HG02763 (cell line): ENCODE results near the gene NPTX1.

Source experiments
- ATAC-seq: cut with Tn5 transposase; IDR thresholded peaks from one replicate; pipeline ENCODE4 v1.9.1; 2021; ENCODE audit warnings: mild to moderate bottlenecking, moderate library complexity; ENCODE audit not compliant: unreplicated experiment

NPTX1 gene

DNA sequence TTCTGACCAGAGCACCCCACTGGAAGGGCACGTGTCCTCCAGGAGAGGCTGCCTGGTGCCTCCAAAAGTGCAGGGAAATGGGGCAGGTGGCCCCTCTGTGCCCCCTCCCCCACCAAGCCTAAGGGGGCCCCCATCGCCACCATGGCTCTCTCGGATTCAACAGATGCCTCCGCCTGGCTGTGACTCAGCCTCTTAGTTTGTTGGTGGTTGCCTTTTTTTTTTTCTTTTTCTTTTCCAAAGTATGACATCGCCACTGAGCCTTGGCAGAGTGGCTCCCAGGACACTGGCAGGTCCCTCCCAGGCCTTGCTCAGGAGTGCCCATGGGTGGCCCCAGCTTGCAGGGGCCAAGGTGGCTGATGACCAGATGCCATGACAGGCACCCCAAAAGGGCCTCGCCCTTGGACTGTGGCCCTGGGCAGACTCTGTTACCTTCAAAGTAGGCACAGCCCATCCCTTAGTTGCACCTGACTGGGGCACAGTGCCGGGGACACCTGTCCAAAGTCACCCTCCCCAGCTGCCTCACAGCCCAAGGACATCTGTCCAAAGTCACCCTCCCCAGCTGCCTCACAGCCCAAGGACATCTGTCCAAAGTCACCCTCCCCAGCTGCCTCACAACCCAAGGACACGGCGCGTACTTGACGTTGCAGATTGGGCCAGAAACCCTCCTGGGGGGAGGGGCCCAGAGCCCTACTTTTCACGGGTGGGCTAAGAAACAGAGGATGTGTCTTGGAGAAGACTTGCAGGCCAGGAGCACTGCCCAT lies 29.6 kb downstream of the NPTX1 start:
- no peak for ATAC-seq

DNA sequence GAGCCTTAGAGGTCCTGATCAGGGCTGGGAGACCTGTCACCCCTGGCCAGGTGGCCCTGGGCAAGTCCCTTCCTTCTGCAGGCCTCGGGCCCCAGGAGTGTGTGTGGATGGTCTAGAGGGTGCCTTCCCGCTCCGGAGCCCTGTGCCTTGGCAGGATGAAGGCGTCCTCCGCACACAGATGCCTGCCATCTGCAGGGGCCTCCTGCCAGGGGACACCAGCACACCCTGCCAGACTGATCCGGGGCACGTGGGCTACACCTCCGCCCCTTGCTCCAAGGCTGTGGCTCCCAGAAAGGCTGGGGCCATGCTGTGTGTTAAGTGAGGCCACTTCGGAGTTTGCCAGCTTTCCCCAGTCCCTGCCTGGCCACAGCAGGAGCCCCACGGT lies 30.7 kb downstream of the NPTX1 start:
- ATAC-seq = no peak

DNA sequence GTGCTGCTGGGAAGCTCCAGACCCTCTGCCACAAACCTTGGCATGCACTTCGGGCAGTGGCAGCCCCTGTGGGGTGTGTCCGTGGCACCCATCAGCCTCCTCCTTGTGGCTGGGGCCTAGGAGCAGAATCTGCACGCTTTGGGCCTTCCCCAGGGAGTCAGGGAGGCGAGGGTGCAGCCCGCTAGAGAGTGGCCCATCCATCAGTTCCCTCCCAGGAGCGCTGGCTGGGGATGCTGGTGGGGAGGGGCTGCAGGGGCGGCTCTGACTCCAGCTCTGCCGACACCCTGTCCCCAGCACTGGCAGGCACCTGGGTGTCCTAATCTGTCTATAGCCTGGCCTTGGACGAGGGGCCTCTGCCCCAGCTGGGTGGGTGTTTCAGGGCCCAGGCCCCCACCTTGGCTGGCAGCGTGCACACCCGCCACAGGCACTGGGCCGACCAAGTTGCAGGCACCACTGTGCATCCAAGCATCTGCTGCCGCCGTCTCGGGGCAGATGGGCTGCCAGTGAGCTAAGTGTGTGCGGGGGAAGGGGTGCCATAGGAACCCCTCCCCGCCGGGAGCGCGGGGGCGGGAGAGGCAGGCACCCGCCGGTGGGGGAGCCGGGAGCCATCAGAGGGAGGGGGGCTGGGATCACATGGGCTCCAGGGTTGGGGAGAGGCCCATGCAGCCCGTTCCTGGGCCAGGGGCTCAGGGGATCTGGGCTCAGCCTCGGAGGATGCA lies 31.2 kb downstream of the NPTX1 start:
- no peak for ATAC-seq

DNA sequence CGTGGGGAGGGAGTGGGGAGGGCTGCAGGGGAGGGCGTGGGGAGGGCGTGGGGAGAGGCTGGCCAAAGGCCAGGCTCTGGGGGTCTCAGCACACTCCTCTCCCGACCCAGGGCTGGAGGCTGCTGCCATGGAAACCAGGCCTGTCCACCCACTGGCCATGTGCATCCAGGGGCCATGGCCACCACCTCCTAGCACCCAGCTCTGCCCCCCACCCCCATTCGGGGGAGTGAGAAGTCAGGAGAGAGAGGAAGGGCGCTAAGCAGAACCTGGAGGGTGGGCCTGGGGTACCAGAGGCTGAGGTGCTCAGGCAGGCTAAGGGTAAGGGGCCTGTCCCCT lies 31.8 kb downstream of the NPTX1 start:
- no peak for ATAC-seq

DNA sequence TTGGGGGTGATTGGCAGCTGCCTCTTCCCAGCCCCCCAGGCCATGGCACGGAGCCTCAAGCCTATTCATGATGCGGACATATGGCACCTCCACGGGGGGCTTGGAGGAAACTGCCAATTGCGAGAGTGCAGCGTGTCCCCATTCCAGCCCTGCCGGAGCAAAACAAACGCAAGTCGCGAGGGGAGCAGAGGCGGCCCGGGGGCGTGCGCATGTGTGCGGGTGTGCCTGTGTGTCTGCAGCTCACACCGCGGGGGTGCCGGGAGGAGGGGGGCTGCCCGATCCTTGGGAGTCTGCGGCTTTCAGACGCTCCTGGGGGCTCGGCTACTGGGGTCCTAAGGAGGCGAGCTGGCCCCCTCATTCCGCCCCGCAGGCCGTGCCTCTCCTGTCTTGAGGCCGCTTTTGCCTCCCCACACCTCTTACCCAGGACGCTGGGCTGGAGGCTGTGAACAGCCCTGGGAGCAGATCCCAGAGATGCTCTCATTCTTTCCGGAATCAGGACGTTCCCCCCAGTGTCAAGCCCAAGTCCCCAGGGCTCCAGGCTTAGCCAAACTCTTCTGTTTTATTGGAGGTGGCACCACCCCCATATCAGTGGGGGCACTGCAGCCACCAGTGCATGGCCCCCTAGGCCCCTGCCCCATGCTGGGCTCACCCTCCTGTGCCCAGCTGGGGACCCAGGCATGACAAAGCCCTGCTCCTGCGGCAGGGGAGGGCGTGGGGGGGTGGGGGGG lies 32.3 kb downstream of the NPTX1 start:
- ATAC-seq = no peak

DNA sequence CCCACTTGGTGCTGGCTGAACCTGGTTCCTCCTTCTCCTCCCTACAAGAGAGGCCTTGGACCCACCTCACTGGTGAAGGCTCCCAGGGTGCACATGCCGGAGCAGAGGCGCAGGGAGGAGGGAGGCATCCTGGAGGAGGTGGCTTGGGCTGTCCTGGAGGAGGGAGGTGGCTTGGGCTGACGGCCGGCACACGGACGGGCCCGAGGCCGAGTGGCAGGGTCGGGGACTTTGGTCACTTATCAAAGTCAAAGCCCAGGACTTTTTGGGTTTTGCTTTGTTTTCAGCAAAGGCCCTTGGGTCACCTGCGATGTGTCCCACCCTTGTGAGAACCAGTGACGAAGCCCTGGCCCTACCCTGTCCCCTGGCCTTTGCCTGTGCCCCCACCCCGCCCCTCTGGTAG lies 32.9 kb downstream of the NPTX1 start:
- no peak for ATAC-seq

DNA sequence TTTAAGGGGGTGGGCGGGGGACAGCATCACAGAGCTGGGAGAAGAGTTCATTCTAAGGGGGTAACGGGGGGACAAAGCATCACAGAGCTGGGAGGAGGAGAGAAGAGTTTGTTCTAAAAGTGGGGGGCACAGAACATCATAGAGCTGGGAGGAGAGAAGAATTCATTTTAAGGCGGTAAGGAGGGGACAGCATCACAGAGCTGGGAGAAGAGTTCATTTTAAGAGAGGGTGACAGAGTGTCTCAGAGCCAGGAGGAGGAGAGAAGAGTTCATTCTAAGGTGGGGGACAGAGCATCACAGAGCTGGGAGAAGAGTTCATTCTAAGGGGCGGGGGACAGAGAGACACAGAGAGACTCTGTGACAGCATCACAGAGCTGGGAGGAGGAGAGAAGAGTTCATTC lies 33.6 kb downstream of the NPTX1 start:
- ATAC-seq = no peak

DNA sequence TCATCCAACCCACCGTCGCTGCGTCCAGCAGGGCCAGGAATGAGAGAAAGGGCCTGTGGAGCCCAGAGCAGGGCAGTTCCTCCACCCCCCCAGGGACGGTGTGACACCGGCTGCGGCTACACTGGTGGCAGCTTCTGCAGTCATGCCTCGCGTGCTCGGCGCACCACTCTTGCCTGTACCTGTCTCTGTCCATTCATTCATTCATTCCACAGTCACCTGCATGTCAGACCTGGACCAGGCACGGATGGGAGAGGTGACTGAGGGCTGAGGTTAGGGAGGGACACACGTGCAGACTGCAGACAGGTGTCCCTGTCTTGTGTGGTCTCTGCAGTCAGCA lies 34.1 kb downstream of the NPTX1 start:
- ATAC-seq = no peak

DNA sequence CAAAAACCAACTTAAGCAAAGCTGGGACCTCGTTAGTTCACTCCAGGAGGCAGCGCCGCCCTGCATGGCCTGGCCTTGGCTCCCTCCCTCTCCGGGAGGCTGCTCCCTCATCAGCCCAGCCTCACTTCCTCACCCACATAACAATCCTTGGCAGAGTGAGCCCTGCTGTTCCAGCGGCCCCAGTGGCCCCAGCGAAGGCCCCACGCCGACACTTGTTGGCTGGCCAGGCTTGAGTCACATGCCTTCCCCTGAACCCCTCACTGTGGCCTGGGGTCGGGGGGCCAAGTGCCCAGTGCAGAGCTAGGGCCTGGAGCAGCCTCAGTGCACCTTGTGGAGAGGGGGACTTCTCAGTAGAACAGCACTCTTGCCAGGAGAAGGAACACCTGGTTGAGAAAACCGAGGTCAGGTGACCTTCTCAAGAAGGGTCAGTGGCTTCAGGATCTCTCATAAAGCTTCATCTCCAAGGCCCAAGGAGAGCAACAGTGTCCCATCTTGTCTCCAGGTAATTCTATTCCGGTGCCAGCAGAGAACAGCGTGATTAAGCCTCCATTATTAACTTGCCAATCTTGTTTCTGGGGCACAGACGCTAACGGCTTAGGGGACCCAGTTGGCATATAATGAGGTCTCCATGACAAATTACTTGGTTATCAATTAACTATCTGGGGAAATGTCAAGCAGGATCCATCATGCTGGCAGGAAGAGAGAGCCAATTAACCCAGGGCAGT lies 34.6 kb downstream of the NPTX1 start:
- ATAC-seq = no peak

DNA sequence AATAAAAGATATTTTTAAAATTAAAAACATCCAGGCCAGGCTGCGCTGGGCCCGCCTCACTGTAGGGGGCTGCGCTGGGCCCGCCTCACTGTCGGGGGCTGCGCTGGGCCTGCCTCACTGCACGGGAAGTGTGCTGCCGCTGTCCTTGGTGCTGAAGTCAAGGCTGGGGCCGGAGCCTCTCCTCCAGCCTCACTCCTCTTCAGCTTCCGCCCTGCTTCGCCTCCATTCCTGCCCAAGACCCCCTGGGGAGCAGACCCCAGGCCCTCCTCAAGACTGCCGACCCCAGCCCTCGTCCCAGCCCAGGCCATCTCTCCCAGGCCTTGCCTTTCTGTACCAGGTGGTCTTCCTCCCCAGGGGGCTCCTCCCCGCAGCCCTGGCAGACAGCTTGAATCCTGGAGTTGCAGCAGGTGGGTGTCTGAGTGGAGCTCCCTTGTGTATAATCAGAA lies 35.3 kb downstream of the NPTX1 start:
- no peak for ATAC-seq

DNA sequence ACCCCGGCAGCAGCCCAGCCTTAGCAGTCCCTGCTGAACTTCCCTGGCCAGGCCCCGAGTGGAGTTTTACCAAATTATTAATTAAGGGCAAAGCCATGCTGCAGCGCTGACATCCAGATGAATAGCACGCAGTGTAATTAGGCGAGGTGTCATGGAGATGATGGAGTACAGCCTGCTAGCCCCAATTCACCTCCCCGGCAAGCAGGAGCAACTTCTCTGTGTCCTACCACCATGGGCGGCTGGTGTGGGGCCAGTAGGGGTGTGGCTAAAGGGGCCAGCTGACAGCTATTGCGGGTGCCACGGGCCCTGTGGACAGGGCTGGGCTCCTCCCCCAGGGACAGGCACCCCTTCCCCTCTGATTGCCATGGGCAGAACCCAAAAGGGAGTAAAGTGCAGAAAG lies 36.9 kb downstream of the NPTX1 start:
- no peak for ATAC-seq

DNA sequence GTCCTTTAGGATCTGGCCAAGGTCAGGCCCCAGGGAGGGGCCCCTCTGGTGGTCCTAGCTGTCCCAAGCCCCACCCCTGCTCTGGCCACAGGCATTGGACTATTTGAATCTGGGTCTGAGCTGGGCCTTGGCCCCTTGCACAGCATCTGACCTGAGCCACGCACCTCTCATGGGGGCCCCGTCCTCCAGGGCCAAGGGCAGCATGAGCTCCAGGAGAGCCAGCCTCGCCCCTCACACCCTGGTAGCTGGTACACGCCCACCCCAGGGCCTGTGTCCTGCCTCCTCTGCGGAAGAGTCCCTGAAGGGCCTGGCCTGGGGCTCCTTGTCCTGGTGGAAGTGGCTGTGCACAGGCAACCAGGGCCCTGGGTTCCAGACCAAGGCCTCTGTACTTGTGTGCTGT lies 37.6 kb downstream of the NPTX1 start:
- ATAC-seq = no peak

DNA sequence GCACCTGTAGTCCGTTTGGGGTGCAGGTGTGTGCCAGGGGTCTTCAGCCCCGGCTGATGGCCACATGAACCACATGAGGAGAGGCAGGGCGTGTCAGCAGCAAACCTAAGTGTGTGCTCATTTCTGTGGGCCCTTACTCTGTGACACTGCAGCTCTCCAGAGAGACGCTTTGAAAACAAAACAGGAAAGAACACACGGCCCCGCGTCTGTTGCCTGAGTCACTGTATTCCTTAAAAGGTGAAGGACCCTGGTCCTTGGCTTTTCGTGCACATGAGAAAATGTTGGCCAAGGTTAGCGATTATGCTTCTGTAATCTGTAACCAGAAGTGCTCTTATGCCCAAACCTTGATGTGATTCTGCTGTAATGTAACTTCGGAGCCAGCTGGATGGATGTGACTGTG lies 38.9 kb downstream of the NPTX1 start:
- ATAC-seq = no peak

DNA sequence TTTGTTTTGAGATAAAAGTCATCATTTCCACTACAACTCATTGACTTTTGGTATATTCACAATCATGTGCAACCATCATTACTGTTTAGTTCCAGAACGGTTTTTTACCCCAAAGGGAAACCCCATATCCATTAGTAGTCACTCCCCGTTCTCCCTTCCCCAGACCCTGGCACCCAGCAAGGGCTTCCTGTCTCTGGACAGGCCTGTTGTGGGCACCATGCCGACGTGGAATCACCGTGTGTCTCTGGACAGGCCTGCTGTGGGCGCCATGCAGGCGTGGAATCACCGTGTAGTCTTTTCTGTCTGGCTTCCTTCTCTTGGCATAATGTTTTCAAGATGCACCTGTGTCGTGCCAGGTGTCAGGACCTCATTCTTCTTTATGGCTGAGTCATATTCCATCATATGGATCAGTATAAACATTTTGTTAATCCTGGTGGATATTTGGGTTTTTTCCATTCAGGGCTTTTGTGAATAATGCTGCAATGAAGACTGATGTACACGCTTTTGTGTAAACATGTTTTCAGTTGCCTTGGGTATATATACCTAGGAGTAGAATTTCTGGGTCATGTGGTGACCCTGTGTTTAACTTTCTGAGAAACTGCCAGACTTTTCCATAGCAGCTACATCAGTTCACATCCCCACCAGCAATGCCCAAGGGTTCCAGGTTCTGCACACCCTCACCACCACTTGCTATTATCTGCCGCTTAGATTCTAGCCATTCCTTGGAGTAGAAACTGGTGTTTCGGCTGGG lies 42.3 kb downstream of the NPTX1 start:
- no peak for ATAC-seq

DNA sequence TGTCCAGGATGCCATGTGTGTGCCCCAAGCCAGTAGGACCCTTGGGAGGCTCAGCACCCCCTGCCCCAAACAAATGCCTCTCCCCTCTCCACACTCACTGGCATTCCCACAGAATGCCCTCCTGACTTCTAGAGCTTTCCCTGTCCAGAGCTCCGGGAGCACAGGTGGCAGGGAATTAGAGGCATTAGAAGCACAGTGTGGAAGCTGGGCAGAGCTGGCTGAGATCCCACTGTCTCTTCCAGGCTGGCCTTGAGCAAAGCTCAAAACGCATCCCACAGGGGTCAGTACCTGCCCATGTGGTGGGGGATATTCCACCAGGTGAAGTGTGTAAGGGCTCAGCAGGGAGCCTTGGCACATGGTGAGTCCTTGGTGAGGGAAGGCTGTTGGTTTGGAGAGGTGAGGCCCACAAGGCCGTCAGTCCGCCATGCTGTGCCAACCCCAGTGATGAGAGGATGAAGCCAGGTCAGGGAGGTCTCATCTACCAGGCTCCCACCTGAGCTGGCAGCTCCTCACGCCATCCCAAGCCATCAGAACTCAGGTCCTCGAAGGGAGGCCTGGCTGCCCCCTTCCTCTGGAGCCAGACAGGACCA lies 43.4 kb downstream of the NPTX1 start:
- no peak for ATAC-seq

DNA sequence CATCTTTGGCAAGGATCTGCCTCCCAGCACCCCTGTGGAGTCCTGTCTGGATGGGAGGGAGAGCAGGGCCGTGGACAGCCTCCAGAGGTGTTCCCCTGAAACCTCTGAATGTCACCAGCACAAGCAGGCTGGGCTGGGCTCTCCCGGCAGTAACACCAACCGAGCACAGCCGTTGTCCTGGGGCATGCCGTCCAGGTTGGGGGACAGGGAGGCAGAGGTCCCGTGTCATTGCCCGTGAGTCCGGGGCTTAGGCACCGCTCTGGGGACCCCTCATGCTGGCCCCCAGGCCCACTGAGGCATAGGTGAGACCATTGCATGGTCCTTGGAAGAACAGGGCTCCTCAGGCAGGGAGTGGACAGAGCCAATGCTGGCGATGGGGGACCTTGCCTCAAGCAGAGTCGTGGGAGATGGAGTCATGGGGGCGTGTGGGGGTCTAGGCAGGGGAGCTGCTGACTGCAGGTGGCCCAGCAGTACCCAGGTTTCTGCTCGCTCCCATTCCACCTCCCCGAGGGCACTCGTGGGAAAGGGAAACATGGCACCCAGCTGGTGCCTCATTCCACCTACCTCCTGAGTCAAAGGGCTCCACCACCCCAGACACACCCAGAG lies 44.0 kb downstream of the NPTX1 start:
- no peak for ATAC-seq

DNA sequence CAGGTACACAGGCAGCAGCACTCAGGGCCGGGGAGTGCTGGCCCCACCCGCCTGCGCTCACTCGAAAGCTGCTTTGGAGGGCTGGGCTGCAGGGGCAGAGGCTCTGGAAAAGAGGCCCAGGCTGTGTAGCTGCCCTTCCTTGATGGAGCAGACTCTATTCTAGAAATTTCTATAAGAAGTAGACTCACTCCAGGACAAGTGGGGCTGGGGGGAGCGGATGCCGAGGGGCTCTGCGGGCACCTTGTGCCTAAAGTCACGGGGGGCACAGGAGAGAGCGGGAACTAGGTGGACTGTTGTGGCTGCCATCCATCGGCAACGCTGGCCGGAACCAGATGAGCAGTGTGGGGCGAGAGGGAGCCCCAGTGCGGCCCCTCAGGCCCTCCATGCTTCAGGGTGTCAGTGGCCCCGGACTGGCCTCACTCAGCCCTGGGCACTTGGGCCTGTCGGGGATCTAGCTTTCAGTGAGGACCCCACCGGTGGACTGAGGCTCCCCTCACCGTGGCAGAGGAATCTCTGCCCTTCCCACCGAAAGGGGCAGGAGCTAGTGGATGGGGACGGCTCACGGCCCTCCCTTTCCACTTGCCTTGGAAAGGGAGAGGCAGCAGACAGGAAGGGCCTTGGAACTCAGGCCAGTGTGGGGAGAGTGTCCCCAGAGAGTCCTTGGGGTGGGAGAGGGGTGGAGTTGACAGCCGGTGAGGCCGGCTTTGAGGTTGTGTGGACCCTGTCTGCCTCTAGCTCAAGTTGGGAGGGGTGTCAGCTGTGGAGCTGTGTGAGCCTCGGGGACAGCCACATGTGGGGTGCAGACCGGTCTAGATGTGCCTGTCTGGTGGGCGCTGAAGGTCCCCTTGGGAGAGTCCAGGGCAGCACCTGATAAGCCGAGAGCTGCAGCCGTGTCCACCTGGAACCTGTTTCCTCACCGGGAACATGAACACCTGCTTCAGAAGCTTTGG lies 44.9 kb downstream of the NPTX1 start:
- ATAC-seq = no peak

DNA sequence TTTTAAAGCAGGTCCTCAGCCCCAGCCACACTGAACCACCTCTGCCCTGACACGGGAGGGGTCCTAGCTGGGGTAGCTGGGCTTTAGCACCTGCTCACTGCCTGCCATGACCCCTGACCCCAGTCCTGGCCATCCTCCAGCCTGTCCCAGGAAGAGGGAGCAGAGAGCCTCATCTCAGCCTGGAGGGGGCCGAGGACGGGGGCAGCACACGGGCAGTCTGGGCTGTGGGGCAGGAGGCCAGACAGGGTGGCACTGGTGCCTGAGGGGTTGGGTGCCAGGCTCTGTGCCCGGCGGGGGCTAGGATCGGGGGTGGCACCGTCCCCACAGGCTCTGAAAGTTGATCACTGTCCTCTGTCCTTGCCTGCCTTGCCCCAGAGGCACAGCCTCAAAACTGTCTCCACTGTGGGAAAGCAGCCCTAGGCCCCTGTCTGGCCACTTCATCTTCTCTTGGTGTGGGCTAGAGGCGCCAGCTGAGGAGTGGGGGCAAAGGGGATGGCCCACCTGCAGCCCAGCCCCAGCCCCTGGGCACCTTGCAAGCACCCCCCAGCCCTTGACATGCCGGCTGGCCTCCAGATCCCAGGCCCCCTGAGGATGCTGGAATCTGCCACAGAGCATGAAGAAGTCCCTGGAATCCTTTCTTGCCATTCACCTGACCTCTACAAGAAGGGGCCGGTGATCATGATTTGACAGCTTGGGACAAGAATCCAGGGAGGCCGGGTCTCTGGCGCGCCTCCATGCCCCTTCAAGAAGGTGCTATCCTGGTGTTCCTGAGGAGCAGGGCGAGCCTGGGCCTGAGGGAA lies 45.8 kb downstream of the NPTX1 start:
- ATAC-seq = no peak
